ENCODE measurements around the gene ACP3.

ACP3 gene

GRCh38 chr3:132344666-132345280, 27.6 kb downstream of the ACP3 start:
- TF ChIP-seq CTCF (IDR thresholded peaks at IDR 0.05) = no peak

DNA sequence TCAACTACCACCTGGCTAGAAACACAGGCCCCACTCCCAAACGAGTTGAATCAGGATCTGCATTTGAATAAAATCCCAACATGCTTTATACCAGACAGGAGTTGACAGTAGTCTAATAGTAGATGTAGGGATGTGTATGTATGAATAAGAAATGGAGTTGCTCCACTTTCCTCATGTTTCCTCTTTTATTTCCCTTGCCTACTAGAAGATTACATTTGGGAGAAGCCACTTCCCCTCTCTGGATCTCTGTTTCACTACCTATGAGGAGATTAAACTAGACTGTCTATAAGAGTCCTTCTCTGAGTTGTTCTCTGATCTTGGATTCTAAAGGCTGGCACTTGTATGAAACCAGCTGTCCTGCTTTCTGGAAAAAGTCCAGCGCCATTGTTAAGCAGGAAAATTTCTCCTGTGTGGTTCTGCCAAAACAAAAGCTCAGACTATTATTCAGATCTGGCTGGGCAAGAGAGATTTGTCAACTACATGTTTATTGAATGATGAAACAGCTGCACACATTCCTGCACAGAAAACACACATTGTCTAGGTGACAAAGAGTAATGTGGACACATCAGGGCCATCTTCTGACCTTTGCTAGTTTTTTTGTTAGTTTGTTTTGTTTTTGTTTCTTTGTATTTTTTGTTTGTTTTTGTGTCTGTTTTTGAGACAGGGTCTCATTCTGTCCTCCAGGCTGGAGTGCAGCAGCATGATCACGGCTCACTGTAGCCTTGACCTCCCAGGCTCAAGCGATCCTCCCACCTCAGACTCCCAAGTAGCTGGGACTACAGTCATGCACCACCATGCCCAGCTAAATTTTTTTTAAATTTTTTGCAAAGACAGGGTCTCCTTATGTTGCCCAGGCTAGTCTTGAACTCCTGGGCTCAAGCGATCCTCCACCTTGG, 29.9 kb downstream of the ACP3 start:
- no peak for TF ChIP-seq CTCF (IDR thresholded peaks at IDR 0.05)

- TF ChIP-seq CTCF (IDR thresholded peaks at IDR 0.05) = no peak
These were observed 30.6 kb downstream of the ACP3 start for GRCh38 chr3:132347811-132348210.

DNA sequence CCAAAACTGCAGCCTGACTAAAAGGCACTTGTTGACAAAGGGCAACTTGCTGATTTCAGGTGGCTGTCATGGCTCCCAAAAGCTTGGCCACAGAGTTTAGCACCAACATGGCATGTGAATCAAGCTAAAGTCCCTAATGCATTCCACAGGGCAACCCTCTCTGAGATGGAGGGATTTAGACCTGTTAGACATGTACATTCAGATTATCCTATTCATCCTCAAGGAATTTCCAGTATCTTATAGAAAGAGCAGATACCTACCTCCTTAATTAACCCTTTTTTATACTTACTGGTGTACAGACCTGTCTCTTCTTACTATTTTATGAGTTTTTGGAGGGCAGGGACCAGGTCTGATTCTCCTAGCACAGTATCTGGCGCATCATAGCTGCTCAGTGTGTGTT, 31.3 kb downstream of the ACP3 start:
- TF ChIP-seq CTCF (IDR thresholded peaks at IDR 0.05) = no peak

GRCh38 chr3:132350814-132351213, 33.6 kb downstream of the ACP3 start:
- no peak for TF ChIP-seq CTCF (IDR thresholded peaks at IDR 0.05)

DNA sequence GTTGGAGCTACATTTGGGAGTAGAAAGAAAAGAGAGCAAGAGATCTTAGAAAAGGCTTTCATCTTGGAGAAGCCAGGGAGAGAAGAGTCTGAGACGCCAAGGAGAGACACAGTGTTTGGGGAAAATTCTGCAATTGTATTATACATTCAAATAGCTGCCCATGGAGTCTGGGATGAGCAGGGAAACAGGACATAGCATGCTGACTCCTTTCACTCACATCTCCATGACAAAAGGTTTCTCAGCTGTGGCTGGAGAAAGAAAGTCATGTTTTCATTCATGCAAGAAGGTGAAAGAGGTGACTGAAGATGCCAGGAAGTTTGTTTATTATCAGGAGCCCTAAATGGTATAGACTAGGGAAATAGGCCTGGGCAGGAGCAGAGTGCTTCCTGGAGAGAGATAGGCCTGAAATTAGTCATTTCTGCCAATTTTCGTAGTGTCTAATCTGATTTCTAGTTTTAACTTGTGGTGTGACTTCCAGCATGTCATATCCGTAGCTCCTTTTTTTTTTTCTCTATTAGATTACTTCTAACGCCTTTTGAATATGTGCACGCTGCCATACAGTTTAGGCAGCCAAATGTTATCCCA, 34.1 kb downstream of the ACP3 start:
- TF ChIP-seq CTCF (IDR thresholded peaks at IDR 0.05) = no peak

GRCh38 chr3:132352556-132353143, 35.4 kb downstream of the ACP3 start:
- peak; percentile 92 for TF ChIP-seq CTCF (IDR thresholded peaks at IDR 0.05)
